Stimulated activated CD4-positive, alpha-beta T cell treated with anti-CD3 and anti-CD28 coated beads, Interleukin-4, amount 100 ng/mL, for 4 hours (primary cell): ENCODE measurements around the gene TMEM91.
A peak's percentile ranks its signal among the peaks of the same experiment; 100 is the strongest.

Experiments
- DNase-seq, 2 experiments: peaks; one replicate each; pipeline ENCODE4 v3.0.0-alpha.2; 2020

Gene TMEM91

GRCh38 chr19:41412953-41413352, 36.6 kb downstream of the TMEM91 start:
- no peak for DNase-seq

- DNase-seq: no peak
Observed at GRCh38 chr19:41413947-41414346, 37.6 kb downstream of the TMEM91 start.

- no peak for DNase-seq
Observed at GRCh38 chr19:41414461-41414860, 38.1 kb downstream of the TMEM91 start.

GRCh38 chr19:41415154-41415571, 38.8 kb downstream of the TMEM91 start:
- DNase-seq: no peak

GRCh38 chr19:41416194-41416674, 39.9 kb downstream of the TMEM91 start:
- no peak for DNase-seq

- DNase-seq: no peak
Observed at GRCh38 chr19:41420101-41420880, 44.0 kb downstream of the TMEM91 start.

- DNase-seq: no peak
Observed at GRCh38 chr19:41421314-41421713, 45.0 kb downstream of the TMEM91 start.

- DNase-seq: no peak
Observed at GRCh38 chr19:41421973-41422372, 45.6 kb downstream of the TMEM91 start.

GRCh38 chr19:41422456-41422855, 46.1 kb downstream of the TMEM91 start:
- no peak for DNase-seq

GRCh38 chr19:41422955-41423354, 46.6 kb downstream of the TMEM91 start:
- no peak for DNase-seq

GRCh38 chr19:41424335-41425173, 48.2 kb downstream of the TMEM91 start:
- no peak for DNase-seq

- no peak for DNase-seq
Observed at GRCh38 chr19:41425174-41426115, 49.1 kb downstream of the TMEM91 start.

- no peak for DNase-seq
Observed at GRCh38 chr19:41426116-41426841, 49.9 kb downstream of the TMEM91 start.

GRCh38 chr19:41426952-41427646, 50.8 kb downstream of the TMEM91 start, which contains the start of gene B3GNT8:
Gene B3GNT8, minus strand, starts transcription at chr19:41427374. Its CDS starts 596 bp downstream, at chr19:41426778.
- peak; percentile 10 to 50 for DNase-seq

- DNase-seq: peak in 1 of 2 experiments; percentile 12
Observed at GRCh38 chr19:41427647-41428480, 51.5 kb downstream of the TMEM91 start.

- DNase-seq: no peak
Observed at GRCh38 chr19:41428481-41428859, 52.1 kb downstream of the TMEM91 start.

GRCh38 chr19:41430922-41431321, 54.6 kb downstream of the TMEM91 start:
- DNase-seq: no peak

GRCh38 chr19:41431426-41432386, 55.4 kb downstream of the TMEM91 start:
- no peak for DNase-seq

GRCh38 chr19:41433171-41433570, 56.8 kb downstream of the TMEM91 start:
- no peak for DNase-seq
